IMR-90 (cell line): ENCODE results near the gene HCK. TPM values are rescaled to one million over a fixed set of nuclear protein-coding genes. Genes with fewer than 3 reads are reported as not detected.

Experiments
- ATAC-seq: fragments of 200-7000 bp; cut with Tn5 transposase; 2 replicates; pipeline ENCODE4 v1.9.1; 2020; ENCODE audit warnings: low read depth, mild to moderate bottlenecking, moderate library complexity
- BruUV-seq: library from RNA; stranded (reverse); fragments of 400-500 nt; replicated peaks from 2 replicates; lab custom pipeline; 2021; lab: Mats Ljungman, UMichigan
- CTCF ChIA-PET: fragments of 300-600 bp; formaldehyde crosslinking; extraction: SDS; loops from one replicate; lab custom pipeline; 2021; ENCODE audit warnings: antibody characterized with exemption; lab: Yijun Ruan, JAX
- POLR2A ChIA-PET: fragments of 300-600 bp; sonication (Branson Sonifier 250); formaldehyde crosslinking; loops from one replicate; lab custom pipeline; 2022; ENCODE audit warnings: antibody characterized with exemption; ENCODE audit not compliant: unreplicated experiment; lab: Charles Lee
- DNase-seq: peaks from one replicate; pipeline ENCODE4 v3.0.0; 2013
- H2AFZ ChIP-seq: replicated peaks from 2 replicates; pipeline ENCODE3; 2013; ENCODE audit warnings: low read length, mild to moderate bottlenecking; ENCODE audit not compliant: poor library complexity
- H2AK5ac ChIP-seq: 2 replicates; pipeline ENCODE4 v1.6.1; 2013; ENCODE audit warnings: low read depth, low read length, inconsistent platforms
- H2AK9ac ChIP-seq: replicated peaks from 2 replicates; pipeline ENCODE3; 2013; ENCODE audit warnings: mild to moderate bottlenecking, low read depth, low read length, moderate library complexity; ENCODE audit not compliant: poor library complexity
- H2BK120ac ChIP-seq: 2 replicates; pipeline ENCODE4 v1.6.1; 2013; ENCODE audit warnings: low read depth, low read length, inconsistent platforms
- H2BK15ac ChIP-seq: 3 replicates; pipeline ENCODE4 v1.6.1; 2013; ENCODE audit warnings: low read depth, low read length, inconsistent platforms
- H2BK20ac ChIP-seq: 2 replicates; pipeline ENCODE4 v1.6.1; 2013; ENCODE audit warnings: low read depth, mild to moderate bottlenecking, inconsistent platforms, low read length, moderate library complexity
- H2BK5ac ChIP-seq: 2 replicates; pipeline ENCODE4 v1.6.1; 2013; ENCODE audit warnings: mild to moderate bottlenecking, low read depth, low read length, inconsistent platforms; ENCODE audit not compliant: poor library complexity, severe bottlenecking
- H3K14ac ChIP-seq: replicated peaks from 2 replicates; pipeline ENCODE4 v1.6.1; 2013; ENCODE audit warnings: low read depth, low read length, inconsistent platforms
- H3K18ac ChIP-seq: 2 replicates; pipeline ENCODE4 v1.6.1; 2013; ENCODE audit warnings: low read depth, low read length, control low read depth
- H3K23ac ChIP-seq: 2 replicates; pipeline ENCODE4 v1.6.1; 2013; ENCODE audit warnings: low read depth, low read length, inconsistent platforms
- H3K27ac ChIP-seq: 2 replicates; pipeline ENCODE4 v1.5.1; 2013; ENCODE audit warnings: mild to moderate bottlenecking, control low read depth, low read length; ENCODE audit not compliant: insufficient read depth
- H3K27me3 ChIP-seq: 2 replicates; pipeline ENCODE4 v1.6.1; 2013; ENCODE audit warnings: low read length; ENCODE audit not compliant: control insufficient read depth, insufficient read depth
- H3K36me3 ChIP-seq: 2 replicates; pipeline ENCODE4 v1.6.1; 2013; ENCODE audit warnings: low read length, mixed read lengths; ENCODE audit not compliant: control insufficient read depth, insufficient read depth
- H3K4ac ChIP-seq: 2 replicates; pipeline ENCODE4 v1.6.1; 2013; ENCODE audit warnings: low read depth, low read length, inconsistent platforms
- H3K4me1 ChIP-seq: 2 replicates; pipeline ENCODE4 v1.6.1; 2013; ENCODE audit warnings: low read length, mixed read lengths; ENCODE audit not compliant: control insufficient read depth, insufficient read depth
- H3K4me2 ChIP-seq: 2 replicates; pipeline ENCODE4 v1.6.1; 2013; ENCODE audit warnings: low read depth, mild to moderate bottlenecking, control low read depth, low read length, moderate library complexity
- H3K4me3 ChIP-seq: 2 replicates; pipeline ENCODE4 v1.5.1; 2013; ENCODE audit warnings: low read depth, mild to moderate bottlenecking, control low read depth, low read length, moderate library complexity; ENCODE audit not compliant: insufficient read depth
- H3K56ac ChIP-seq: 2 replicates; pipeline ENCODE4 v1.6.1; 2013; ENCODE audit warnings: low read length, inconsistent platforms; ENCODE audit not compliant: insufficient read depth; ENCODE audit errors: extremely low read depth
- H3K79me1 ChIP-seq, 2 experiments: 2 replicates each; pipeline ENCODE4 v1.6.1; 2013; ENCODE audit warnings: low read length in 2 of 2, inconsistent platforms in 1 of 2, low read depth in 1 of 2
- H3K9ac ChIP-seq: 2 replicates; pipeline ENCODE4 v1.6.1; 2013; ENCODE audit warnings: low read depth, low read length, control low read depth
- H3K9me1 ChIP-seq: 2 replicates; pipeline ENCODE4 v1.6.1; 2013; ENCODE audit warnings: low read length, inconsistent platforms; ENCODE audit not compliant: insufficient read depth
- H3K9me3 ChIP-seq: 2 replicates; pipeline ENCODE4 v1.6.1; 2013; ENCODE audit warnings: low read length; ENCODE audit not compliant: control insufficient read depth, insufficient read depth
- H4K20me1 ChIP-seq: 2 replicates; pipeline ENCODE4 v1.6.1; 2013; ENCODE audit warnings: low read length, inconsistent platforms; ENCODE audit not compliant: insufficient read depth
- H4K5ac ChIP-seq: 2 replicates; pipeline ENCODE4 v1.6.1; 2013; ENCODE audit warnings: mild to moderate bottlenecking, low read depth, low read length, control low read depth
- H4K8ac ChIP-seq, 2 experiments: 2 replicates each; pipeline ENCODE4 v1.6.1; 2013; ENCODE audit warnings: low read depth in 2 of 2, low read length in 2 of 2, control low read depth in 1 of 2, inconsistent platforms in 1 of 2
- H4K91ac ChIP-seq: 2 replicates; pipeline ENCODE4 v1.6.1; 2013; ENCODE audit warnings: low read depth, low read length, inconsistent platforms; ENCODE audit not compliant: insufficient read depth
- CEBPB ChIP-seq: IDR thresholded peaks from 2 replicates; pipeline ENCODE4 v1.6.1; 2012; ENCODE audit warnings: low read depth, low read length, improper control_type of control experiment
- FOS ChIP-seq: fragments of 150-350 bp; IDR thresholded peaks from 2 replicates; pipeline ENCODE4 v1.6.1; 2016; ENCODE audit warnings: low read depth, low read length
- MAZ ChIP-seq: IDR thresholded peaks from 2 replicates; pipeline ENCODE4 v1.6.1; 2012; ENCODE audit warnings: low read depth, mild to moderate bottlenecking, low read length, improper control_type of control experiment, moderate library complexity, borderline replicate concordance
- RCOR1 ChIP-seq: IDR thresholded peaks from 2 replicates; pipeline ENCODE4 v1.6.1; 2012; ENCODE audit warnings: mild to moderate bottlenecking, low read length, improper control_type of control experiment; ENCODE audit not compliant: insufficient replicate concordance
- RFX5 ChIP-seq: IDR thresholded peaks from 2 replicates; pipeline ENCODE4 v1.8.0; 2012; ENCODE audit warnings: low read depth, mild to moderate bottlenecking, low read length, moderate library complexity
- WGBS, 2 experiments: methylation state at CpG; one replicate each; pipeline versions ENCODE4 v1.1.5 to v1.1.7; 2013; ENCODE audit warnings: missing lambda C conversion rate in 2 of 2; ENCODE audit not compliant: insufficient read length in 1 of 2; ENCODE audit errors: extremely low coverage in 2 of 2; 5-methylcytosine and 5-hydroxymethylcytosine counted together
- dilution Hi-C: fragments of 300-500 bp; cut with HindIII; formaldehyde crosslinking; loops from one replicate; pipeline ENCODE4 v1.14.3; 2018; ENCODE audit warnings: low sequenced_read_pairs; ENCODE audit not compliant: unreplicated experiment
- in situ Hi-C: fragments of 300-500 bp; cut with MboI; formaldehyde crosslinking; loops from 3 replicates; pipeline ENCODE4 v1.14.3; 2019; ENCODE audit warnings: low sequenced_read_pairs, inconsistent platforms, mixed read lengths
- intact Hi-C: fragments of 100-400 bp; cut with micrococcal nuclease; formaldehyde crosslinking; loops from 2 replicates; pipeline ENCODE4 v1.10.0; 2022
- polyA plus RNA-seq, 3 experiments: library from polyadenylated mRNA; depleted of rRNA; stranded (reverse); fragments of >200 nt; gene quantifications; 2 replicates each; pipeline ENCODE4 v1.2.3, GENCODE V29; 2012; ENCODE audit warnings: low replicate concordance in 1 of 3
- total RNA-seq: library from RNA; depleted of rRNA; stranded (reverse); fragments of >200 nt; gene quantifications from 2 replicates; pipeline ENCODE4 v1.2.3, GENCODE V29; 2012

Gene HCK
- total and polyA plus RNA-seq, 2 of the 4 experiments (the other 2 are of a cell fraction) = not detected

GRCh38 chr20:32067234-32067821 is 15.3 kb downstream of the HCK start:
- Histone ChIP-seq H2BK5ac (peak overlapping the region; percentile 77), H3K4me1 (peaks cover 10% of the 10 kb centered on the region), H3K4ac (0 out of 2 replicates have a peak overlapping the region, but pooled peaks have one; percentile 52), H3K27ac (peak overlapping the region; percentile 48; the same call in 1 of the 2 replicates), H3K9me1 (peaks cover 15% of the 10 kb centered on the region), H2BK20ac (peak overlapping the region; percentile 64; the same call in 1 of the 2 replicates), H3K27me3 (peaks cover 17% of the 10 kb centered on the region), H4K5ac (no peak overlapping the region), H3K79me1 (no peaks in the 10 kb centered on the region), H2BK120ac (peak overlapping the region; percentile 90), H3K18ac (no peak overlapping the region), H3K4me3 (no peak overlapping the region), H3K56ac (no peak overlapping the region), H3K14ac (no peak overlapping the region), H2AK5ac (peak overlapping the region; percentile 75; the same call in 1 of the 2 replicates), H2AFZ (peak overlapping the region; percentile 91), H3K9me3 (no peaks in the 10 kb centered on the region), H4K8ac (peak overlapping the region in 1 of 2 experiments; percentile 70; a peak in 2 of 4 replicates), H3K4me2 (peak overlapping the region; percentile 77), H4K91ac (peak overlapping the region; percentile 30), H3K23ac (peak overlapping the region; percentile 44), H2AK9ac (no peak overlapping the region), H3K36me3 (no peaks in the 10 kb centered on the region), H4K20me1 (peaks cover 9% of the 10 kb centered on the region; the same call in 1 of the 2 replicates), H3K9ac (no peak overlapping the region), H2BK15ac (peak overlapping the region; percentile 33; the same call in 1 of the 3 replicates)
- TF ChIP-seq CEBPB (peak; percentile 94), FOS (0 out of 2 replicates have a peak, but pooled peaks have one; percentile 27), MAZ (0 out of 2 replicates have a peak, but pooled peaks have one; percentile 16), RCOR1 (no peak), RFX5 (no peak)
- WGBS, 2 experiments = no CpG with 5 or more reads among the region's 6 CpGs
- CTCF ChIA-PET = interaction anchor here (0.7 kb wide), 1 partner anchor 32 kb away, joined by 3 read pairs; no protein-coding TSS in a partner anchor
- ATAC-seq (peak; percentile 84), DNase-seq (peak; percentile 89)
- dilution Hi-C loops (no loop called here), in situ Hi-C loops (no loop called here), intact Hi-C loops (no loop called here)
- POLR2A ChIA-PET = no interaction called here
- BruUV-seq = no TSS peak
